H54 (cell line): ENCODE measurements around the gene ISG15.

Source experiments
- DNase-seq: peaks from one replicate; pipeline ENCODE4 v3.0.0; 2011; ENCODE audit warnings: low spot score, mixed read lengths; ENCODE audit not compliant: insufficient read length
- FAIRE-seq: peaks from 3 replicates; lab custom pipeline; 2011; peaks lifted over from hg19 to GRCh38; lab: Jason Lieb, UNC
- POLR2A ChIP-seq: IDR thresholded peaks from 2 replicates; pipeline ENCODE4 v1.6.1; 2011; ENCODE audit warnings: low read depth, mild to moderate bottlenecking, low read length

ISG15 gene

GRCh38 chr1:1031659-1032235 is 18.4 kb downstream of the ISG15 start:
- DNase-seq: no peak
- no peak for FAIRE-seq
- no peak for TF ChIP-seq POLR2A

- DNase-seq: no peak
- no peak for FAIRE-seq
- TF ChIP-seq POLR2A: no peak
Observed at GRCh38 chr1:1032424-1032823, 19.1 kb downstream of the ISG15 start.

- DNase-seq: no peak
- no peak for TF ChIP-seq POLR2A
- FAIRE-seq: no peak
Observed at GRCh38 chr1:1033009-1033587, 19.8 kb downstream of the ISG15 start.

GRCh38 chr1:1033731-1034438 is 20.6 kb downstream of the ISG15 start:
- FAIRE-seq (no peak), DNase-seq (no peak)
- TF ChIP-seq POLR2A: no peak

DNA sequence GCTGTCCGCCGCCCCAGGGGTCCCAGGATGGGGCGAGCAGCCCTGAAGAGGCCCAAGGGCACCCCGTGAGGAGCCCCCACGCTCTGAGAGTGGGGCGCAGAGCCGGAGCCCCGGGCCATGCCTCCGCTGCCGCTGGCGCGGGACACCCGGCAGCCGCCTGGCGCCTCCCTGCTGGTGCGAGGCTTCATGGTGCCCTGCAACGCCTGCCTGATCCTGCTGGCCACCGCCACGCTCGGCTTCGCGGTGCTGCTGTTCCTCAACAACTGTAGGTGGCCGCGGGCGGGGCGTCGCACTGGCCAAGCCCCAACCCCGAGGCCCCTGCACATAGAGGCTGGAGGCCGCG is 21.1 kb downstream of the ISG15 start:
- DNase-seq (no peak), FAIRE-seq (no peak)
- TF ChIP-seq POLR2A: no peak

DNA sequence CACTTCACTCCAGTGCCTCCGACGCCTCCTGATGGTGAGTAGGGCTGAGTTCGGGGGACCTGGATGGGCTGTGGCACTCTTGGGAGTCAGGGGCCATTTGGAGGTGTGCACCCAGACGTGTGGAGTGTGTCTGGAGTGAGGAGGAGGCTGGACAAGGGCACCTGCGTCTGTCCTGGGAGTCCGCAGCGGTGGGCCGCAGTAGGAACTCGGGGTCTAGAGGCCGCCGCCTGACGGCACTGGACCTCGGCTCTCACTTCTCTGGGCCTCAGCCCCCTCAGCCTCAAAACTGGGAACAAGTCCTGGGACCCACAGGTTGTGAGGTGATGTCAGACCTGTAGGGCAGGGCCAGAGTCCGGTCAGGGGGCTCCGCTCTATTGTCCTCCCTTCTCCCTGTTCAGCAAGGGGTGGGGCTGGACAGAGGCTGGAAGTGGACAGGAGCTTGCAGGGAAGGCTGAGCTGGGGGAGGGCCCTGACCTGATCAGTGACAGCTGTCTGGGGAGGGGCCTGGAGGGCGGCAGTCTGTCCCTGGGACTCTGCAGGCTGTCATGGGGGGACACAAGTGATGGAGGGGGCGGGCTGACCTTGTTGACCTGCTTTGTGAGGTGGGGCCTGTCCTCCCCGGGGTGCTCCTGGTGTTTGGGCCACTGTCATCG is 22.1 kb downstream of the ISG15 start:
- TF ChIP-seq POLR2A: no peak
- DNase-seq (no peak), FAIRE-seq (no peak)

- DNase-seq: no peak
- no peak for TF ChIP-seq POLR2A
- FAIRE-seq: no peak
Observed at GRCh38 chr1:1037366-1038327, 24.4 kb downstream of the ISG15 start.

DNA sequence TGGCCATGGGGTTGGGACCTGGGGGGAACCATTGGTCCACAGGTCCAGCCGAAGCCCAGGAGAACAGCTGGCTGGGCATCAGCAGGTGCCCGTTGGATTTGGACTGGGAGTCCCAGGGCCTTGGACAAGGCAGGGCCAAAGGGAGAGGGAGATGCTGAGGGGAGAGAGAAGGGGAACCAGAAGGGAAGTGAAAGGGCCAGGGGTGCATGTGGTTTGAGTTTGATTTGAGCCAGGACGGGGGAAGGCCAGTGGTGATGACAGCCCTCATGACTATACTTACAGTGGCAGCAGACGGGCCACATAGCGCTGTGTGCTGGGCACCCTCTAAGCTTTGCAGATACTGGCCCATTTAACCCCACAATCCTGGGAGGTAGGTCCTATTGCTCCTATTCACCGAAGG is 25.4 kb downstream of the ISG15 start:
- DNase-seq (no peak), FAIRE-seq (no peak)
- TF ChIP-seq POLR2A: no peak

DNA sequence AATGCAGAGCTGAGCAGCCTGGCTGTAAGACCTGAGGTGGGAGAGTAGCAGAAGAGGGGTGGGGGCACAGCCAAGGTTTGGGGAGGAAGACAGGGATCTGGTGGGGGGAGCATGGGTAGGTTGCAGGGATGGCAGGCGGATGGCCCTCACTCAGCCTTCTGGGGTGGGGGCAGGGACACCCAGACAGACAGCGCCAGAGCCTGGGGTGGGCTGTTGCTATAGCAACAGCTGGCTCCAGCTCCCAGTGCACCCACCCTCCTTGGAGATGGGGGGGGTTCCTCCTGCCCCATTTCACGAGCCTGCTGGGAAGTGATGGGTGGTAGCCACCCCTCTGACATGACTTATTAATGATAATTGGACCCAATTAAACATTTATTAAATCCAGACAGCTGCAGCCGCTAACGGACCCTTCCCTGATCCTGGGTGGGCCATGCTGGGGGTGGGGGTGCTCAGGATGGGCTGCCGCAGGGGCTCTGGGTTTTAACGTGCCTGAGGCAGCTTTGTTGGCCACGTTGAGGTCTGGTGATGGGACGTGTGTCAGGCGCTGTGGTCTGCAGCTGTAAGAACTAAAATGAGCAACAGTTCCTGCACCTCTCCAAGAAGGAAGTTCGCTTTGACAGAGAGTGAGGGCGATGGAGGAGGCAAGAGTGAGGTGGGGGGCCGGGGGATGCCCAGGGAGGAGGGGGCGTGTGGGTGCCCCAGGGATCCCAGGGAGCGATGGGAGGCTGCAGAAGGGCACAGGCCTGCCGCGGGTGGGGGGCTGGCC is 26.0 kb downstream of the ISG15 start:
- DNase-seq: no peak
- FAIRE-seq: no peak

DNA sequence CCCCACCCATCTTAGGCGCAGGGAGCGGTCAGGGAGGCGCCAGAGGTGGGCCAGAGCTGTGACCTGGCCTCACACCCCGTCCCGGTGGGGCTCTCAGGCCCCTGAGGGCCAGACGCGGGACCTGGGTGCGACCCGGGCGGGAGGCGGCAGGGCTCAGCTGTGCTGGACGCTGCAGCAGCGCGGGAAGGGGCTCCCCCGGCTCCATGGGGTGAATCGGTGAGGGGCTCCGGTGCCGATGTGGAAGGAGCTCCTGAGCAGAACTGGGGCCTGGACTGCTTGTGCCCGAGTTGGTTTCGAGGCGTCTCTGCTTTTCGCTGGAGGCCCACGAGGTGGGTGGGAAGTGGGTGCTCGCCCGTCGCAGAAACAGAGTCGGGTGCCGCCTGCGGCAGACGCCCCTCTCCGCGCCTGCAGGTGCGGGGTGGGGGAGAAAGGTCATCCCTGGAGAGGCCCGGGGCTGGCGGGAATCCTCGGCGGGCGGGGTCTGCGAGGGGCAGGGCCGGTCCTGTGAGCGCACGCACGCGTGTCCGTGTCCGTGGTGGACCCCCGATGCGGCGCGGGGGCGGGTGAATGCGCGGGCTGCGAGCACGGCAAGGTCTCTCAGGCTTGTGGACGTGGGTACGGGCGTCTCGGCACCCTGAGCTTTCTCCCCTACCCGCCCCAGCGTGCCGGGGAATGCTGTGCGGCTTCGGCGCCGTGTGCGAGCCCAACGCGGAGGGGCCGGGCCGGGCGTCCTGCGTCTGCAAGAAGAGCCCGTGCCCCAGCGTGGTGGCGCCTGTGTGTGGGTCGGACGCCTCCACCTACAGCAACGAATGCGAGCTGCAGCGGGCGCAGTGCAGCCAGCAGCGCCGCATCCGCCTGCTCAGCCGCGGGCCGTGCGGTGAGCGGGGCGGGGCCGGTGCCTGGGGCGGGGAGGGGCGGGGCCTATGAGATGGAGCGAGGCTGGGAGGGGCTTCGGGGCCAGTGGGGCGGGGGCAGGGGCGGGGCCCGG is 27.0 kb downstream of the ISG15 start:
- no peak for FAIRE-seq
- TF ChIP-seq POLR2A: no peak
- no peak for DNase-seq

More for the DNA sequence above, 26.0 kb downstream of the ISG15 start:
- no peak for TF ChIP-seq POLR2A

DNA sequence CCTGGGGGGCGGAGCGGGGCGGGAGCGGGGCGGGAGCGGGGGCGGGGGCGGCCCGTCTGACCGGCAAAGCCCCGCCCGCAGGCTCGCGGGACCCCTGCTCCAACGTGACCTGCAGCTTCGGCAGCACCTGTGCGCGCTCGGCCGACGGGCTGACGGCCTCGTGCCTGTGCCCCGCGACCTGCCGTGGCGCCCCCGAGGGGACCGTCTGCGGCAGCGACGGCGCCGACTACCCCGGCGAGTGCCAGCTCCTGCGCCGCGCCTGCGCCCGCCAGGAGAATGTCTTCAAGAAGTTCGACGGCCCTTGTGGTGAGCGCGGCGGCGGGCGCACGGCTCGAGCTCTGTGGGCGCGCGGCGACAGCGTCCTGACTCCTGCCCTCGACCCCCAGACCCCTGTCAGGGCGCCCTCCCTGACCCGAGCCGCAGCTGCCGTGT is 27.8 kb downstream of the ISG15 start:
- DNase-seq (no peak), FAIRE-seq (no peak)
- TF ChIP-seq POLR2A: no peak

DNA sequence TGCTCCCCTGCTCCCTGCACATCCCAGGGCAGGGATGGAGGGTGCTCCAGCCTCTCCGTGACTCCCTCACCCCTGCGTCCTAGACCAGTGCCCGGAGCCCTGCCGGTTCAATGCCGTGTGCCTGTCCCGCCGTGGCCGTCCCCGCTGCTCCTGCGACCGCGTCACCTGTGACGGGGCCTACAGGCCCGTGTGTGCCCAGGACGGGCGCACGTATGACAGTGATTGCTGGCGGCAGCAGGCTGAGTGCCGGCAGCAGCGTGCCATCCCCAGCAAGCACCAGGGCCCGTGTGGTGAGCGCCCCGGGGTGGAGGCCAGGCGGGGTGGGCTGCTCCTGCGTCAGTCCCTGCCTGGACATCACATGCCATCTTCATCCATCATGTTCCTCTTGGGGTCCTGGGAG is 28.6 kb downstream of the ISG15 start:
- no peak for TF ChIP-seq POLR2A
- DNase-seq (no peak), FAIRE-seq (no peak)
